ENCODE data around the gene DYNC1LI1. TPM values are rescaled to one million over a fixed set of nuclear protein-coding genes. Genes with fewer than 3 reads are reported as not detected.

The DYNC1LI1 gene
- total and polyA plus RNA-seq, 9 of the 15 experiments (the other 6 are each of a cell fraction or from before 2014, with no cell fraction given), result 21.0 to 85.4 (median 61.3) TPM

GRCh38 chr3:32540899-32541298, 29.8 kb downstream of the DYNC1LI1 start (continued):
- TF ChIP-seq ZNF740 (CRISPR knock-in tag; IDR thresholded peaks at IDR 0.05), result no peak
- no peak for TF ChIP-seq ZNF740 (tag; IDR thresholded peaks at IDR 0.05)
- TF ChIP-seq, protein P1, sequence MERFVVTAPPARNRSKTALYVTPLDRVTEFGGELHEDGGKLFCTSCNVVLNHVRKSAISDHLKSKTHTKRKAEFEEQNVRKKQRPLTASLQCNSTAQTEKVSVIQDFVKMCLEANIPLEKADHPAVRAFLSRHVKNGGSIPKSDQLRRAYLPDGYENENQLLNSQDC (CRISPR knock-in tag; IDR thresholded peaks at IDR 0.05), result no peak

- DNase-seq (ENCODE audit: extremely low read depth in 1 of 4, low spot score in 3 of 4), result no peak
- H3K4me1 ChIP-seq (replicated peaks in 1 of 2; ENCODE audit: control insufficient read depth in 2 of 2, insufficient read depth in 2 of 2, low read length in 2 of 2), result no peaks in the 10 kb centered on the region
- 100% methylated on average over 1 of the region's 1 CpG for WGBS (ENCODE audit: insufficient coverage, low coverage, missing lambda C conversion rate)
- H3K27me3 ChIP-seq (ENCODE audit: control insufficient read depth in 2 of 2, insufficient read depth in 2 of 2, low read length in 2 of 2), result no peaks in the 10 kb centered on the region
- no peak overlapping the region for H3K27ac ChIP-seq (ENCODE audit: extremely low read depth, low read depth, low read length)
- no peaks in the 10 kb centered on the region for H3K79me2 ChIP-seq (ENCODE audit: control insufficient read depth, insufficient read depth, low read length)
- peaks cover 80% of the 10 kb centered on the region for H3K36me3 ChIP-seq (ENCODE audit: control insufficient read depth, insufficient read depth, low read length)
- intact Hi-C loops (cut with micrococcal nuclease) (no loop called here), in situ Hi-C loops (cut with MboI) (no loop called here)
- no TSS peak for BruUV-seq (replicated peaks)
- no peaks in the 10 kb centered on the region for H3K9me1 ChIP-seq (ENCODE audit: control insufficient read depth, insufficient read depth, low read length)
- TF ChIP-seq ARID1B (IDR thresholded peaks at IDR 0.05) (no peak), CREB5 (CRISPR knock-in tag; IDR thresholded peaks at IDR 0.05) (no peak), NFIC (IDR thresholded peaks at IDR 0.05) (peak; percentile 92), XRCC4 (IDR thresholded peaks at IDR 0.05; ENCODE audit: extremely low read depth, insufficient read depth, insufficient read length) (no peak), ZC3H11A (IDR thresholded peaks at IDR 0.05; ENCODE audit: low read depth, low read length) (no peak), ZNF239 (CRISPR knock-in tag; IDR thresholded peaks at IDR 0.05) (no peak), NFE2 (IDR thresholded peaks at IDR 0.05; ENCODE audit: low read depth) (no peak), HDAC1 (IDR thresholded peaks at IDR 0.05) (no peak), ZNF384 (IDR thresholded peaks at IDR 0.05; ENCODE audit: low read depth, low read length) (no peak), NFIX (CRISPR knock-in tag; IDR thresholded peaks at IDR 0.05; ENCODE audit: low read depth) (peak; percentile 67; the same call in 1 of the 2 replicates), C11orf30 (IDR thresholded peaks at IDR 0.05; ENCODE audit: low read depth) (no peak), FIP1L1 (IDR thresholded peaks at IDR 0.05; ENCODE audit: low read depth, low read length, poor library complexity, severe bottlenecking) (no peak), ZNF512 (tag; IDR thresholded peaks at IDR 0.05) (no peak)
- TF ChIP-seq, protein P2, sequence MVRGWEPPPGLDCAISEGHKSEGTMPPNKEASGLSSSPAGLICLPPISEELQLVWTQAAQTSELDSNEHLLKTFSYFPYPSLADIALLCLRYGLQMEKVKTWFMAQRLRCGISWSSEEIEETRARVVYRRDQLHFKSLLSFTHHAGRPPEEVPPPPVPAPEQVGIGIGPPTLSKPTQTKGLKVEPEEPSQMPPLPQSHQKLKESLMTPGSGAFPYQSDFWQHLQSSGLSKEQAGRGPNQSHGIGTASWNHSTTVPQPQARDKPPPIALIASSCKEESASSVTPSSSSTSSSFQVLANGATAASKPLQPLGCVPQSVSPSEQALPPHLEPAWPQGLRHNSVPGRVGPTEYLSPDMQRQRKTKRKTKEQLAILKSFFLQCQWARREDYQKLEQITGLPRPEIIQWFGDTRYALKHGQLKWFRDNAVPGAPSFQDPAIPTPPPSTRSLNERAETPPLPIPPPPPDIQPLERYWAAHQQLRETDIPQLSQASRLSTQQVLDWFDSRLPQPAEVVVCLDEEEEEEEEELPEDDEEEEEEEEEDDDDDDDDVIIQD (CRISPR knock-in tag; IDR thresholded peaks at IDR 0.05), result no peak
- ChIA-PET POLR2A (interaction anchor here (0.7 to 1.1 kb wide), 3 partner anchors 9 to 55 kb away, joined by 3 to 4 read pairs (median 4); no protein-coding TSS in a partner anchor), CTCF (ENCODE audit: low intra/inter-chr PET ratio) (no interaction called here)
- no peaks in the 10 kb centered on the region for H4K20me1 ChIP-seq (replicated peaks; ENCODE audit: control insufficient read depth, insufficient read depth, low read length)
- H3K9me3 ChIP-seq (replicated peaks; ENCODE audit: control insufficient read depth, insufficient read depth, low read depth, low read length), result no peaks in the 10 kb centered on the region
- no peak overlapping the region for H3K9ac ChIP-seq (ENCODE audit: insufficient read depth in 1 of 2, low read depth in 2 of 2, low read length in 2 of 2)
- FAIRE-seq, result no peak
- H3K4me3 ChIP-seq, result no peak overlapping the region
- no peak overlapping the region for H2AFZ ChIP-seq (ENCODE audit: low read depth, low read length)
- ATAC-seq, result no peak
- no peak overlapping the region for H3K4me2 ChIP-seq (ENCODE audit: insufficient read depth, low read length)
These were observed 38.2 kb downstream of the DYNC1LI1 start for GRCh38 chr3:32532434-32532833.

Data from K562 (cell line).